Stomach (tissue), 4 donors: ENCODE data around the gene EMP1.

Experiments
- CTCF ChIP-seq, 7 experiments: fragments of 450-650 bp in 4 of 7; fragments of 200-600 bp in 3 of 7; sonication (generic) in 3 of 7; IDR thresholded peaks; one replicate each; pipeline ENCODE4 v1.5.1; 2016 to 2019; ENCODE audit warnings: antibody characterized with exemption in 7 of 7, control low read depth in 2 of 7, mild to moderate bottlenecking in 1 of 7
- EP300 ChIP-seq: sonication (generic); formaldehyde crosslinking; IDR thresholded peaks from one replicate; pipeline ENCODE4 v1.6.1; 2017; ENCODE audit warnings: antibody characterized with exemption
- POLR2A ChIP-seq, 4 donors: fragments of 450-650 bp; IDR thresholded peaks; one replicate each; pipeline ENCODE4 v1.6.1; 2016; ENCODE audit warnings: antibody characterized with exemption in 4 of 4, control low read depth in 2 of 4, mild to moderate bottlenecking in 1 of 4, moderate library complexity in 1 of 4
- POLR2AphosphoS5 ChIP-seq, 3 donors: sonication (generic); formaldehyde crosslinking; IDR thresholded peaks; one replicate each; pipeline ENCODE4 v1.6.1; 2016; ENCODE audit warnings: antibody characterized with exemption in 3 of 3

- TF ChIP-seq CTCF (IDR thresholded peaks at IDR 0.05) = no peak
- TF ChIP-seq POLR2A (IDR thresholded peaks at IDR 0.05) = no peak
- TF ChIP-seq POLR2AphosphoS5 (IDR thresholded peaks at IDR 0.05) = no peak
- TF ChIP-seq EP300 = no peak
Observed at GRCh38 chr12:13220838-13221237, 24.3 kb downstream of the EMP1 start.
